ENCODE measurements around the gene NPIPB6. TPM values are rescaled to one million over a fixed set of nuclear protein-coding genes. Genes with fewer than 3 reads are reported as not detected.
"Not testable (repeated sequence)": the region's sequence is repeated elsewhere in the genome, so short reads cannot be mapped to it uniquely, and the experiment has no call there.

The NPIPB6 gene
- total RNA-seq, 1 experiment from 2014 or later = 8.3 TPM

DNA sequence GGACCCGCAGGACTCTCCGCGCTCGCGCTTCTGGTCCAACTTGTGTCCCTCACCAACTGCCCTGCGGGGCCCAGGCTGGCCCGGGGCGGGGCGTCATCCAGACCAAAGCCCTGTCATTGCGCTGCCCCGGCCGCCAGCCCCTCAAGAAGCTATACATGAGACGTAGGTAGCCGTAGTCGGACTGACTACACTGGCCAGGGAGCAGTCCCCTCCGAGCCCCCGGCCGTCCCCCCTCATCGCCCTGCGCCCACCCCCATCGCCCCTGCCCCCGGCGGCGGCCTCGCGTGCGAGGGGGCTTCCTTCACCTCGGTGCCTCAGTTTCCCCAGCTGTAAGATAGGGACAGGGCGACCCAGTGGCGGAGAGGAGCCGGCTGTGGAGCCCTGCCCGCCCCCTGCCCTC is 4.6 kb upstream of the NPIPB6 start:
- not testable (repeated sequence) for H3K27me3 ChIP-seq (ENCODE audit: low read length); H2AFZ ChIP-seq (ENCODE audit: low read length); H3K4me1 ChIP-seq (ENCODE audit: low read length); H3K4me3 ChIP-seq (ENCODE audit: low read length); H3K9me3 ChIP-seq (ENCODE audit: low read length); H3K27ac ChIP-seq (ENCODE audit: low read length); H3K36me3 ChIP-seq (ENCODE audit: insufficient read depth, low read length); H4K20me1 ChIP-seq (ENCODE audit: insufficient read depth, low read depth, low read length); H3K4me2 ChIP-seq (ENCODE audit: low read depth, low read length, poor library complexity, severe bottlenecking); H3K79me2 ChIP-seq (ENCODE audit: low read length); H3K9me2 ChIP-seq (replicated peaks; ENCODE audit: insufficient read depth, low read length); H3K9ac ChIP-seq (ENCODE audit: low read length)
- peak; percentile 16 for DNase-seq

DNA sequence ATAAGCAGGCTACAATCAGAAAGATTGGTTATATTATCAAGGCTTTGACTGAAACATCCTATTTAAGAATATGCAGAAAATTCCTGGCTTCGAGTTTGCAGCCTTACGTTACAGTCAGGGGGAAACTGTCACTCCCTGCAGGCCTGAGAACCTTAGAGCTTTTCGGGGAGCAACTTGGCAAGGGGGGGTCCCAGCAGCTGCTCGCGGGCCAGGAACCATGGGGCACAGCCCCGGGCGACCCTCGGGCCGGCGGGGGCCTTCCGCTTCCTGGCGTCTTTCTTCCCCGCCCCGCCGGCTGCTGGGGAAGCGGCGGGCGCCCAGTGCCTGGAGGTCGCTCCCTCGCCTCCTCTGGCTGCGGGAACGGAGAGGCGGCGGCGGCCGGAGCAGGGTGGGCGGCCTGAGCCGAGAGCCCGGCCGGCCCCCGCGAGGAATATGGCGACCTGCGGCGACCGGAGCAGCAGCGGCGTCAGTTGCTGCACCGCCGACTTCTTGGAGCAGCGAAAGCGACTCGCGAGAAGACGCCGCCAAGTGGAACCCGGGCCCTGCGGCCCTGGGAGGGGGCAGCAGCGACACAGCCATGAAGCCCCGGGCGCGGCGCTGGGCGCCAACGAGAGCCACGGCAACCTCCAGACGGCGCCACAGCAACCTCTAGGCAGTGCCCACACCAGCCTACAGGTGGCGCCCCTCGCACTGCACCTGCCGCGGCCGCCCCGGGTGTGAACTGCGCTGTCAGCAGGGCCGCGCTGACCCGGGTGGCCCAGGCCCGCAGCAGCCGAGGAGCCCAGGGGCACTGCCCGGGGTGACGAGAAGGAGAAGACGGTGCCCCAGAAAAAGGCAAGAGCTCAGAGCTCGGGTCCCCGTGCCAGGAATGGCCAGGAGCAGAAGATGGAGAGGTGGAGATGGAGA is 1.2 kb upstream of the NPIPB6 start:
- DNase-seq; H3K9ac ChIP-seq (ENCODE audit: low read length); H2AFZ ChIP-seq (ENCODE audit: low read length); H3K4me3 ChIP-seq (ENCODE audit: low read length); H3K27me3 ChIP-seq (ENCODE audit: low read length); H3K4me1 ChIP-seq (ENCODE audit: low read length); H3K27ac ChIP-seq (ENCODE audit: low read length); H4K20me1 ChIP-seq (ENCODE audit: insufficient read depth, low read depth, low read length); H3K4me2 ChIP-seq (ENCODE audit: low read depth, low read length, poor library complexity, severe bottlenecking); H3K36me3 ChIP-seq (ENCODE audit: insufficient read depth, low read length); H3K9me3 ChIP-seq (ENCODE audit: low read length); H3K79me2 ChIP-seq (ENCODE audit: low read length); H3K9me2 ChIP-seq (replicated peaks; ENCODE audit: insufficient read depth, low read length): not testable (repeated sequence)

DNA sequence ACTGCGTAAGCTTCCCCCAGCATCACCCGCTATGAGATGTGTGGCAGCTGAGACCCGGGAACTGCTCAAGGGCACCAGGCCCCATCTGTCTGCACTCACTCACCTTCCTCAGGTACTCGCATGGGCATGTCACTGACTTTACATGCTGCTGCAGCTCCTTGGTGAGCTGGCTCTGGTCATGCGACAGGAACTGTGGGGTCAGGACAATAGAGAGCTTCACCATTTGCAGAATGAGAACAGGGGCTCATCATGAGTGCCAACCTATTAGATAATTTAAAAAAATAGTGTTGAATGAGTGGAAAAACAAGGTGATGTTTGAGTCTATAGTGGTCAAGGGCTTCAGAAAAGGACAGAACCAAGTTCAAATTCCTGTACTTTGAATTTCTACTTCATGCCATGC is 708 bp downstream of the NPIPB6 start:
- H3K4me2 ChIP-seq (ENCODE audit: low read depth, low read length, poor library complexity, severe bottlenecking); H3K9me3 ChIP-seq (ENCODE audit: low read length); H4K20me1 ChIP-seq (ENCODE audit: insufficient read depth, low read depth, low read length); H3K4me3 ChIP-seq (ENCODE audit: low read length); H3K4me1 ChIP-seq (ENCODE audit: low read length); H3K27me3 ChIP-seq (ENCODE audit: low read length); H3K36me3 ChIP-seq (ENCODE audit: insufficient read depth, low read length); H3K79me2 ChIP-seq (ENCODE audit: low read length); H3K9me2 ChIP-seq (replicated peaks; ENCODE audit: insufficient read depth, low read length); H3K9ac ChIP-seq (ENCODE audit: low read length); H2AFZ ChIP-seq (ENCODE audit: low read length): not testable (repeated sequence)
- peak overlapping the region; percentile 45; the same call in 1 of the 2 replicates for H3K27ac ChIP-seq (ENCODE audit: low read length)
- DNase-seq = peak; percentile 27

DNA sequence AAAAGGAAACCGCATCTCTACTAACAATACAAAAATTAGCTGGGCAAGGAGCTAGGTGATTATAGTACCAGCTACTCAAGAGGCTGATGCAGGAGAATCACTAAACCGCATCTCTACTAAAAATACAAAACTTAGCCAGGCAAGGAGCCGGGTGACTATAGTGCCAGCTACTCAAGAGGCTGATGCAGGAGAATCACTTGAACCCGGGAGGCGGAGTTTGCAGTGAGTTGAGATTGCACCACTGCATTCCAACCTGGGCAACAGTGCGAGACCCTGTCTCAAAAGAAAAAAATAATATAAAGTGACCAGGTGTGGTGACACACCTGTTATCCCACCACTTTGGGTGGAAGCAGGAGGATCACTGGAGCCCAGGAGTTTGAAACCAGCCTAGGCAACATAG is 25.1 kb downstream of the NPIPB6 start:
- not testable (repeated sequence) for H3K4me1 ChIP-seq (ENCODE audit: low read length); H3K4me2 ChIP-seq (ENCODE audit: low read depth, low read length, poor library complexity, severe bottlenecking); DNase-seq; H3K9me2 ChIP-seq (replicated peaks; ENCODE audit: insufficient read depth, low read length); H3K27ac ChIP-seq (ENCODE audit: low read length); H3K9ac ChIP-seq (ENCODE audit: low read length); H3K79me2 ChIP-seq (ENCODE audit: low read length); H3K9me3 ChIP-seq (ENCODE audit: low read length); H2AFZ ChIP-seq (ENCODE audit: low read length); H3K27me3 ChIP-seq (ENCODE audit: low read length); H4K20me1 ChIP-seq (ENCODE audit: insufficient read depth, low read depth, low read length); H3K4me3 ChIP-seq (ENCODE audit: low read length); H3K36me3 ChIP-seq (ENCODE audit: insufficient read depth, low read length)

DNA sequence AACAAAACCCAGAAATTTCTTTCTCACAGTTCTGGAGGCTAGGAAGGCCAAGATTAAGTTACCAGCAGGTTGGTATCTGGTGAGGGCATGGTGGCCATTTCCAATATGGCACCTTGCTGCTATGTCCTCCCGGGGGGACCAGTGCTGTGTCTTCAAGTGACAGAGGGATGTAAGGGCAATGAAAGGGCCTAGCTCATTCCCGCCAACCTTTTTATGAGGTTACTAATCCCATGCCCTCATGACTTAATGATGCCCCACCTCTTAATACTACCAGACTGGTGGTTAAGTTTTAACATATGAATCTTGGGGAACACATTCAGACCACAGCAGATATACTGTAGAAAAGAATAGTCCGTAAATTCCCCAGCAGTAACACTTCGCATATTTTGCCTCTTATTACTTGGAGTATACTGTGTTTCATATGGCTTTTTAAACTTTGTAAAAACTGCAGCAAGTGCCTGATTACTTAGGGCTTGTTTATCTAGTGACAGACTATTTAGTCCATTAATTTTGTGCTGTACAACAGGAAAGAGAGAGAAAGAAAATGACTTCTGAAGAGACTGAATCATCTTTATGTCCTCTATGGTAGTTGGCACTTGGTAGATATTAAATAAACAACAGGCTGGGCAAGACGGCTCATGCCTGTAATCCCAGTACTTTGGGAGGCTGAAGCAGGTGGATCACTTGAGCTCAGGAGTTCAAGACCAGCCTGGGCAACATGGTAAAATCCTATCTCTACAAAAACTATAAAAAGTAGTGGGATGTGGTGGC is 26.2 kb downstream of the NPIPB6 start:
- H3K27me3 ChIP-seq (ENCODE audit: low read length); H3K4me1 ChIP-seq (ENCODE audit: low read length); H3K9me2 ChIP-seq (replicated peaks; ENCODE audit: insufficient read depth, low read length); H3K4me2 ChIP-seq (ENCODE audit: low read depth, low read length, poor library complexity, severe bottlenecking); H3K27ac ChIP-seq (ENCODE audit: low read length); H3K36me3 ChIP-seq (ENCODE audit: insufficient read depth, low read length); H3K9me3 ChIP-seq (ENCODE audit: low read length); H3K4me3 ChIP-seq (ENCODE audit: low read length); H3K79me2 ChIP-seq (ENCODE audit: low read length); H3K9ac ChIP-seq (ENCODE audit: low read length); H2AFZ ChIP-seq (ENCODE audit: low read length); H4K20me1 ChIP-seq (ENCODE audit: insufficient read depth, low read depth, low read length): not testable (repeated sequence)
- DNase-seq = peak; percentile 26

DNA sequence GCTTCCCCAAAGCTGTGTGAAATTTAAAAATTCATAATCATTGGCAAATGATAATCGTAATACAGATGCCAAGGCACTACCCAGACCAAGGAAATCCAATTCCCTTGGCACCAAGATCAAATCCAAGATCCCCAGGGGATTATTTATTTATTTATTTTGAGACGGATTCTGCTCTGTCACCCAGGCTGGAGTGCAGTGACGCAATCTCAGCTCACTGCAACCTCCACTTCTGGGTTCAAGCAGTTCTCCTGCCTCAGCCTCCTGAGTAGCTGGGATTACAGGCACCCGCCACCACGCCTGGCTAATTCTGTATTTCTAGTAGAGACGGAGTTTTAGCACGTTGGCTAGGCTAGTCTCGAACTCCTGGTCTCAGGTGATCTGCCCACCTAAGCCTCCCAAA is 27.6 kb downstream of the NPIPB6 start:
- H3K4me1 ChIP-seq (ENCODE audit: low read length); H3K9me2 ChIP-seq (replicated peaks; ENCODE audit: insufficient read depth, low read length); H3K36me3 ChIP-seq (ENCODE audit: insufficient read depth, low read length); H3K27ac ChIP-seq (ENCODE audit: low read length); H3K4me3 ChIP-seq (ENCODE audit: low read length); H3K4me2 ChIP-seq (ENCODE audit: low read depth, low read length, poor library complexity, severe bottlenecking); H2AFZ ChIP-seq (ENCODE audit: low read length); H3K79me2 ChIP-seq (ENCODE audit: low read length); H3K9ac ChIP-seq (ENCODE audit: low read length); H4K20me1 ChIP-seq (ENCODE audit: insufficient read depth, low read depth, low read length); H3K27me3 ChIP-seq (ENCODE audit: low read length); H3K9me3 ChIP-seq (ENCODE audit: low read length): not testable (repeated sequence)
- DNase-seq = peak; percentile 31

DNA sequence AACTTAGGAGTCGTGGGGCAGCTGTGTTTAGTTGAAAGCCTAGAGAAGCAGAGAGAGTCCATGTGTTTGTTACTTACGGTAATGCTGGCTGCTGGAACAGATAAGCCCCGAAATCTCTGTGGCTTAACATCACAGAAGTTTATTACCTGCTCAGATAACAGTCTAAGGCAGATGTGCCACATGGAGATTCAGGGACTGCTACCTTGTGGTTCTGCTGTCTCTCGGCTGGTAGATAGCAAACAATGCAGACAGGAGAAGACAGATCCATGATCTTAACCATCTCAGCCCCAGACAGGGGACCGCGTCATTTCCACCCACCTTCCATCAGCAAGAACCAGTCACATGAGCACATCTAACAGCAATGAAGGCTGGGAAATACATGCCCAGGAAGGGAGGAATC is 30.7 kb downstream of the NPIPB6 start:
- not testable (repeated sequence) for H3K27ac ChIP-seq (ENCODE audit: low read length); H3K4me3 ChIP-seq (ENCODE audit: low read length); DNase-seq; H3K79me2 ChIP-seq (ENCODE audit: low read length); H3K36me3 ChIP-seq (ENCODE audit: insufficient read depth, low read length); H4K20me1 ChIP-seq (ENCODE audit: insufficient read depth, low read depth, low read length); H2AFZ ChIP-seq (ENCODE audit: low read length); H3K9me3 ChIP-seq (ENCODE audit: low read length); H3K9me2 ChIP-seq (replicated peaks; ENCODE audit: insufficient read depth, low read length); H3K4me2 ChIP-seq (ENCODE audit: low read depth, low read length, poor library complexity, severe bottlenecking); H3K4me1 ChIP-seq (ENCODE audit: low read length); H3K9ac ChIP-seq (ENCODE audit: low read length); H3K27me3 ChIP-seq (ENCODE audit: low read length)

DNA sequence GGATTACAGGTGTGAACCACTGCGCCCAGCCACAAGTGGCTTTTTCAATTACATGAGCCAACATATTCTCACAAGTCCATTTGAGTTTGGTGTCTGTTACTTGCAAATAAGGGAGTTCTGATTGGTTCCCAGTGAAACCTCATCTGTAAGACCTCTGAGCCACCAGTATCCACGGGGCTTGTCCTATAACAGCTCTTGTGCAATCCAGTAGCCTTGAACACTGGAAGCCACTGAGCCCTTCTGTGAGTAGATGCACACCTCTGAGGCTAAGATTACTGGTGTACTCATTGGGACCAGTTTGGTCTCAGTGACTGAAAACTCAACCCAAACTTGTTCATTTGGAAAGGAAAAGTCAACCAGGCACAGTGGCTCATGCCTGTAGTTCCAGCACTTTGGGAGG is 32.3 kb downstream of the NPIPB6 start:
- H3K4me2 ChIP-seq (ENCODE audit: low read depth, low read length, poor library complexity, severe bottlenecking); H3K4me1 ChIP-seq (ENCODE audit: low read length); H3K9me2 ChIP-seq (replicated peaks; ENCODE audit: insufficient read depth, low read length); H3K9ac ChIP-seq (ENCODE audit: low read length); H3K4me3 ChIP-seq (ENCODE audit: low read length); H3K9me3 ChIP-seq (ENCODE audit: low read length); H3K27ac ChIP-seq (ENCODE audit: low read length); H2AFZ ChIP-seq (ENCODE audit: low read length); H3K36me3 ChIP-seq (ENCODE audit: insufficient read depth, low read length); H3K27me3 ChIP-seq (ENCODE audit: low read length); H4K20me1 ChIP-seq (ENCODE audit: insufficient read depth, low read depth, low read length); H3K79me2 ChIP-seq (ENCODE audit: low read length): not testable (repeated sequence)
- DNase-seq = peak; percentile 52
